Prostate gland (tissue), 2 donors: Measurements from ENCODE around the gene PRCP. TPM values are rescaled to one million over a fixed set of nuclear protein-coding genes. Genes with fewer than 3 reads are reported as not detected.

Experiments used
- DNase-seq: peaks from one replicate; pipeline ENCODE4 v3.0.0-alpha.2; 2019; ENCODE audit warnings: low spot score
- H3K27ac ChIP-seq, 2 donors: fragments of 200-600 bp; sonication (generic); 2 replicates each; pipeline ENCODE4 v1.5.1; 2017 to 2019
- H3K27me3 ChIP-seq: fragments of 200-600 bp; sonication (generic); replicated peaks from 2 replicates; pipeline ENCODE4 v1.5.1; 2019; ENCODE audit not compliant: insufficient read depth
- H3K36me3 ChIP-seq, 2 donors: fragments of 200-600 bp; sonication (generic); 1 replicate in 1 of 2; 2 replicates in 1 of 2; pipeline versions ENCODE4 v1.5.1 to v1.8.1; 2017 to 2019
- H3K4me1 ChIP-seq: fragments of 200-600 bp; sonication (generic); replicated peaks from 2 replicates; pipeline ENCODE4 v1.5.1; 2019
- H3K4me3 ChIP-seq, 2 donors: fragments of 200-600 bp; sonication (generic); 2 replicates each; pipeline ENCODE4 v1.5.1; 2017 to 2019
- H3K9me3 ChIP-seq: fragments of 200-600 bp; sonication (generic); 2 replicates; pipeline ENCODE4 v1.5.1; 2017
- POLR2A ChIP-seq: fragments of 450-650 bp; IDR thresholded peaks from one replicate; pipeline ENCODE4 v1.6.1; 2016; ENCODE audit warnings: antibody characterized with exemption, mild to moderate bottlenecking
- POLR2AphosphoS5 ChIP-seq: sonication (generic); formaldehyde crosslinking; IDR thresholded peaks from one replicate; pipeline ENCODE4 v1.6.1; 2017; ENCODE audit warnings: antibody characterized with exemption
- WGBS: methylation state at CpG from one replicate; pipeline ENCODE4 v1.1.5; 2018; 5-methylcytosine and 5-hydroxymethylcytosine counted together
- intact Hi-C: fragments of 100-400 bp; cut with DNase I; formaldehyde crosslinking; loops from one replicate; pipeline ENCODE4 v1.14.2; 2022
- total RNA-seq, 2 donors: library from RNA; depleted of rRNA; stranded (reverse); fragments of >200 nt; gene quantifications; one replicate each; pipeline ENCODE4 v1.1.0, GENCODE V29; 2016
- TF ChIP-seq, protein P1 (sequence below), 4 experiments: fragments of 200-600 bp in 2 of 4; fragments of 450-650 bp in 2 of 4; sonication (generic) in 2 of 4; IDR thresholded peaks; 1 replicate in 3 of 4; 2 replicates in 1 of 4; pipeline ENCODE4 v1.5.1; 2016 to 2019; ENCODE audit warnings: antibody characterized with exemption in 4 of 4, mild to moderate bottlenecking in 2 of 4, moderate library complexity in 2 of 4

Gene PRCP
- total RNA-seq, 2 donors from 2014 or later = 41.8 to 67.7 TPM

DNA sequence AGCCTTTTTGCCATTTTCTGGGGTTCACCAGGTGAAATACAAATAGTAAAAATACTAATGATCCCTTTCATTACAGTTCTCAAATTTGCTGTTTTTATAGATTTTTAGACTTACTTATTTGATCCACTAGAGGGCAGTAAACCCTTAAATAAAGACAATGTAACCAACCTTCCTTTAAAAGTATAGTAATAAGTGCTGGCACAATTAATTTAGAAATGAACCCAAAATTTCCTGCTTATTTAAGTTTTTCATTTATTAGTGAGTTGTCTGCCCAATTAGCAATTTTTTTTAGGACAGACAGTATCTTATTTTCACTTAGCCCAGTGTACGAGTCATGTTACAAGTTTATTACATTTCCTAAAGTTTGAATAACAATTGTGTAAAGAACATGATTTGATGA is 6.0 kb upstream of the PRCP start:
- DNase-seq = no peak
- H3K9me3 ChIP-seq = no peaks in the 10 kb centered on the region
- intact Hi-C loops = loop anchor here (5.0 to 10.0 kb wide), 2 partner anchors 259 to 341 kb away; no protein-coding TSS in a partner anchor
- H3K4me3 ChIP-seq = no peak overlapping the region
- no peaks in the 10 kb centered on the region for H3K36me3 ChIP-seq
- no peaks in the 10 kb centered on the region for H3K27me3 ChIP-seq
- H3K27ac ChIP-seq = no peak overlapping the region
- no peak for TF ChIP-seq POLR2AphosphoS5
- TF ChIP-seq, protein P1, sequence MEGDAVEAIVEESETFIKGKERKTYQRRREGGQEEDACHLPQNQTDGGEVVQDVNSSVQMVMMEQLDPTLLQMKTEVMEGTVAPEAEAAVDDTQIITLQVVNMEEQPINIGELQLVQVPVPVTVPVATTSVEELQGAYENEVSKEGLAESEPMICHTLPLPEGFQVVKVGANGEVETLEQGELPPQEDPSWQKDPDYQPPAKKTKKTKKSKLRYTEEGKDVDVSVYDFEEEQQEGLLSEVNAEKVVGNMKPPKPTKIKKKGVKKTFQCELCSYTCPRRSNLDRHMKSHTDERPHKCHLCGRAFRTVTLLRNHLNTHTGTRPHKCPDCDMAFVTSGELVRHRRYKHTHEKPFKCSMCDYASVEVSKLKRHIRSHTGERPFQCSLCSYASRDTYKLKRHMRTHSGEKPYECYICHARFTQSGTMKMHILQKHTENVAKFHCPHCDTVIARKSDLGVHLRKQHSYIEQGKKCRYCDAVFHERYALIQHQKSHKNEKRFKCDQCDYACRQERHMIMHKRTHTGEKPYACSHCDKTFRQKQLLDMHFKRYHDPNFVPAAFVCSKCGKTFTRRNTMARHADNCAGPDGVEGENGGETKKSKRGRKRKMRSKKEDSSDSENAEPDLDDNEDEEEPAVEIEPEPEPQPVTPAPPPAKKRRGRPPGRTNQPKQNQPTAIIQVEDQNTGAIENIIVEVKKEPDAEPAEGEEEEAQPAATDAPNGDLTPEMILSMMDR (IDR thresholded peaks at IDR 0.05) = peak in 3 of 4 experiments; percentile 61 to 76 (median 62)
- WGBS = 27% methylated on average over 1 of the region's 1 CpG
- no peaks in the 10 kb centered on the region for H3K4me1 ChIP-seq

DNA sequence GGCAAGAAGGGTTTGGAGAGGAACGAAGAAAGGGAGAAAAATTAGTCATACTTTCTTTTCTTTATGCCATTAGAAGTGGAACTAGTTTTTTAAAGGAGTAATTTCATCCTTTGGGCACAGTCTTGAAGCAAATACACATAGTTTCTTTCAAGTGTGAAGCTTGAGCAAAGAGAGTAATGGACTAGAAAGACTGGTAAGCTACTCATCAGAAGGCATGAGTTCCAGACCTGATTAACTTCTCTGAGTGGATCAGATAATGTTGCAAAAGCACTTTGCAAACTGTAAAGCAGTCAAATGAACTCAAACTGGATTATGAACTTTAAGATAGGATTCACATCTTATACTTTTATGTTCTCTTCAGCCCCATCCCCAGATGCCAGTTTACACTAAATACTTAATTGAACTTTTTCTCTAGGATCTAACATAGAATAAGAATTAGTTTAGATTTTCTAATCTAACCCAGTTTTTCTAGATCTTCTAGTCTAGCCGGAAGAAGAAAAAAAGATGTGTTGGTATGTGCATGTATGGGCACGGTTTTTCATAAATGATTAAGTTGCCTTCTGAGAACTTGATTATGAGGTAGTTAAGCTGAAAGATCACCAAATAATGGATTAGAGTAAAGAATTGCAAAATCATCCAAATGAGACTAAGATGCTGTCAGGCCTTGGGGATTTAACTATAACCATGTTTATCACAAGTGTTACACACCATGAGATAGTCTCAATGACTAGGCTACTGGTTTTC is 3.8 kb upstream of the PRCP start:
- Histone ChIP-seq H3K27ac (no peak overlapping the region), H3K4me1 (no peaks in the 10 kb centered on the region), H3K4me3 (no peak overlapping the region), H3K9me3 (no peaks in the 10 kb centered on the region), H3K36me3 (no peaks in the 10 kb centered on the region), H3K27me3 (no peaks in the 10 kb centered on the region)
- TF ChIP-seq, protein P1 (IDR thresholded peaks at IDR 0.05) = no peak
- TF ChIP-seq POLR2A (no peak), POLR2AphosphoS5 (no peak)
- WGBS = 46% methylated on average over 3 of the region's 3 CpGs
- DNase-seq = no peak
- intact Hi-C loops = loop anchor here (5.0 to 10.0 kb wide), 5 partner anchors 37 to 383 kb away; partner anchors contain the start of genes ANKRD42, CCDC90B and RAB30

DNA sequence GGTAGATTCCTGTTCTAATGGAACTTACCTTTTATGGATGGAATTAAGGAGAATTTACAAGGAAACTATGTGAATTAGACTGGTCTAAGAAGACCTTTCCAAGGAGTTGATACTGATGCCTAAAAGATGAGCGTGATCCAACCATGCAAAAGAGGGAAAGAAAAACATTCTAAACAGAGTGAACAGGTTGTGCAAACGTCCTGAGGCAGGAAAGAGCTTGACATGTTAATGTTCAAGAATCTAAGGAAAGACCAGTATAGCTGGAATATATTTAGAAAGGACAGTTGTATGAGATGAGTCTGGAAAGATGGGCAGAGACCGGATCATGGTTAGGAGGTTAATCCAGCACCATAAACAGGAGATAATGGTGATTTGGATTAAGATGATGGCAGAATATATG is 2.6 kb upstream of the PRCP start:
- Histone ChIP-seq H3K9me3 (no peaks in the 10 kb centered on the region), H3K27ac (no peak overlapping the region), H3K4me3 (no peak overlapping the region), H3K4me1 (no peaks in the 10 kb centered on the region), H3K27me3 (no peaks in the 10 kb centered on the region), H3K36me3 (no peaks in the 10 kb centered on the region)
- intact Hi-C loops = loop anchor here (5.0 to 10.0 kb wide), 5 partner anchors 36 to 384 kb away; partner anchors contain the start of genes ANKRD42, CCDC90B and RAB30
- no peak for DNase-seq
- 67% methylated on average over 3 of the region's 3 CpGs for whole genome bisulfite sequencing
- TF ChIP-seq, protein P1 (IDR thresholded peaks at IDR 0.05) = no peak
- TF ChIP-seq POLR2A (no peak), POLR2AphosphoS5 (no peak)

DNA sequence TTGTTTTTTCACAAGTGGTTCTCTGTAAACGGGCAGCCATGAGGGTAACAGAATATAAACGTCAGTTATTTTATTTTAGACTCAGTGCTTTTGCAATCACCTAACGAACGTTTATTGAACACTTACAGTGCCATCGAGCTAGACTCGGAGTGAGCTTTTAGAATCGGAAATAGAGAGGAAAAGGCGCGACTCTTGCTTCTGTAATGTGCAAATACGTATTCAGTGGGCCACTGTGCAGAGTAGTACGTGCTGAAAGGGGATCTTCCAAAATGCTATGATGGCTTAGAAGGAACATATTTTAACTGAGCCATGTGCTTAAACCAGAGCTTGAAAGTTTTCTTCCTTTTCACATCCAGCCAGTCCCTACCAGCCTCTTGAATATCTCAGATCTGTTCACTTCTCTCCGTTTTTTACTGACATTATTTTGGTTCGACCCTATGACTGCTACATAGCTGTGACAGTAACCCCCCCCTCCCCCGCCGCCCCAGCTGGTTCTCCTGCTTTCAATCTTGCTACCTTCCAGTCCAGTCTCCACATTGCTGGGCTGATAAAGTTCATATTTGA is 1.8 kb upstream of the PRCP start:
- DNase-seq = no peak
- no peaks in the 10 kb centered on the region for H3K4me1 ChIP-seq
- no peaks in the 10 kb centered on the region for H3K9me3 ChIP-seq
- TF ChIP-seq POLR2AphosphoS5 (no peak), POLR2A (no peak)
- H3K27me3 ChIP-seq = no peaks in the 10 kb centered on the region
- 3% methylated on average over 15 of the region's 15 CpGs for WGBS
- peak overlapping the region; percentile 54 to 58 for H3K4me3 ChIP-seq
- peak overlapping the region in 1 of 2 donors; percentile 94 for H3K27ac ChIP-seq
- intact Hi-C loops = loop anchor here (5.0 to 10.0 kb wide), 5 partner anchors 35 to 385 kb away; partner anchors contain the start of genes ANKRD42, CCDC90B and RAB30
- no peaks in the 10 kb centered on the region for H3K36me3 ChIP-seq

DNA sequence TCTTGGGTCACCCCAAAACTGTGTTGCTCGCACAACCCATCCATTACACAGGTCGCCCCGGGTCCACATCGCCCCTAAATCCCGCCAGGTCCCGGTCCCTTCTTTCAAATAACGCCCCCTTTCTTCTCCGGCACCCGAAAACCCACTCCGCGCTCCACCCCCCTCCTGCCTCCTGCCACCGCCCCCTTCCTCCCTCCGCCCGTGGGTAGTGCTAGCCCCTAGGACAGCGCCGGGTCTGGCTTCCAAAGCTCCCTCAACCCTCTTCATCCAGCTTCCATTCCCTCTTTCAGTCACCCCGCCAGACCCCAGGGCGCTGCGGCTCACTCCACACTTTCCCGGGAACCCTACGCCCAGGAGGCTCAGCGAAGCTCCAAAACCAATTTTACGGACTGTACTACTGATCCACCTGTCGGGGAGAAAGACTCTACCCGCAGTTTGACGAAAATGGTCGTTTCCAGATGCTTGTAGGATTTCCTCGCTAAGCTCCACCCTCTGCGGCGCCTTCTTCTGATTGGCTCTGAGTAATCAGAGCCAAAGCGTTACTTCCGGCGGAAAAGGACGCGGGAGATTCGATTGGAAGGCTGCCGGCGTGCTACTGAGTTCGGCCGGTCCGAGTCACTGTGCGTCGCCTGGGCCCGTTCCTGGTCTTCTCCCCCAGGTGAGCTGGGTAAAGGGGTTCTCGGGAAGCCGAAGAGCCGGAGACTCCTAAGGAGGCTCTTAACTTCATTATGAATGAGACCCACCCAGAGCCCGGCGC is 1.1 kb upstream of the PRCP start, which contains the start of gene DDIAS:
Gene DDIAS, plus strand, starts transcription at position 572 of the 757 bp plus-strand sequence. CDS start 13,003 bp downstream, outside the sequence.
- intact Hi-C loops = loop anchor here (5.0 to 10.0 kb wide), 5 partner anchors 34 to 386 kb away; partner anchors contain the start of genes ANKRD42, CCDC90B and RAB30
- TF ChIP-seq POLR2A (peak; percentile 81), POLR2AphosphoS5 (peak; percentile 99)
- TF ChIP-seq, protein P1 (IDR thresholded peaks at IDR 0.05) = no peak
- Histone ChIP-seq H3K27me3 (no peaks in the 10 kb centered on the region), H3K27ac (peak within 1 kb of the TSS; percentile 94), H3K4me3 (peak within 1 kb of the TSS; percentile 54 to 58), H3K36me3 (no peaks in the 10 kb centered on the region), H3K4me1 (no peaks in the 10 kb centered on the region), H3K9me3 (no peaks in the 10 kb centered on the region)
- WGBS = under 1% methylated on average over 49 of the region's 49 CpGs
- peak; percentile 96 for DNase-seq
